ENCODE data around the gene NINJ2. TPM values are rescaled to one million over a fixed set of nuclear protein-coding genes. Genes with fewer than 3 reads are reported as not detected.

NINJ2 gene
- total and polyA plus RNA-seq, 8 donors = 0.32 to 1.8 (median 0.68) TPM

DNA sequence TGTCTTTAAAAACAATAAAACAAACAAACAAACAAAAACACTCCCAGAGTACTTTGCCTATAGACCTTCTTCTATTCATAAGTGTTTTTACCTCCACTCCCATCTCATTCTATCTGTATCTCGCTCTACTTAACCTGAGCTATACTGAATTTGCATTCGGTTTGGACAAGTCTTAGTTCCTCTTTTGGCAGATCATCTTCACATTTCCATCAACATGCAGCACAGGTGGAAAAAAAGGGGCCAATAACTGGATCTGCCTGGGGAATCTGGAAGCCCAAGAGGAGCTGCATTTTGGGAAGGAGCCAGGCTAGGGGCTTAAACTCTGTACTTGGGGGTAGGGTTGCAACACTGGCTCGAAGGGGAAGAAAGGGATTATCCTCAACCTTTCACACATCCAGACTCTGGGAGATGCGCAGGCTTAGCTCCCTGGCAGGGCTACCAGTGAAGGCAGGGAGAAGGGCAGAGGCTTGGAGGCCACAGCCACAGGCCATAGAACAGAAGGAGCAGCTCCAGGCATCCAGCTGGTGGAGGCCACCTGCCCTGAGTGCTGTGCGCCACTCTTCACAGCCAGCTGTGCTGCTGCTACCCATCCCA lies 4.1 kb downstream of the NINJ2 start:
- 70 to 85% methylated on average over 5 of the region's 5 CpGs for WGBS, 2 donors
- TF ChIP-seq CTCF (IDR thresholded peaks at IDR 0.05) = no peak
- intact Hi-C loops (cut with DNase I) = no loop called here
- Histone ChIP-seq H3K36me3 (no peaks in the 10 kb centered on the region), H3K27me3 (no peaks in the 10 kb centered on the region), H3K4me1 (no peaks in the 10 kb centered on the region), H3K9me3 (no peaks in the 10 kb centered on the region), H3K4me3 (no peak overlapping the region), H3K27ac (no peak overlapping the region)
- no peak for FAIRE-seq
- DNase-seq = no peak
- no peak for ATAC-seq

GRCh38 chr12:650983-651382 lies 12.3 kb downstream of the NINJ2 start:
- no peaks in the 10 kb centered on the region for H3K36me3 ChIP-seq
- no peak for TF ChIP-seq CTCF (IDR thresholded peaks at IDR 0.05)
- 77 to 85% methylated on average over 3 of the region's 3 CpGs for WGBS, 2 donors
- no peaks in the 10 kb centered on the region for H3K4me1 ChIP-seq
- no peak for ATAC-seq
- H3K27me3 ChIP-seq = no peaks in the 10 kb centered on the region
- H3K27ac ChIP-seq = no peak overlapping the region
- FAIRE-seq = no peak
- intact Hi-C loops (cut with DNase I) = no loop called here
- DNase-seq = no peak
- no peak overlapping the region for H3K4me3 ChIP-seq
- no peaks in the 10 kb centered on the region for H3K9me3 ChIP-seq

DNA sequence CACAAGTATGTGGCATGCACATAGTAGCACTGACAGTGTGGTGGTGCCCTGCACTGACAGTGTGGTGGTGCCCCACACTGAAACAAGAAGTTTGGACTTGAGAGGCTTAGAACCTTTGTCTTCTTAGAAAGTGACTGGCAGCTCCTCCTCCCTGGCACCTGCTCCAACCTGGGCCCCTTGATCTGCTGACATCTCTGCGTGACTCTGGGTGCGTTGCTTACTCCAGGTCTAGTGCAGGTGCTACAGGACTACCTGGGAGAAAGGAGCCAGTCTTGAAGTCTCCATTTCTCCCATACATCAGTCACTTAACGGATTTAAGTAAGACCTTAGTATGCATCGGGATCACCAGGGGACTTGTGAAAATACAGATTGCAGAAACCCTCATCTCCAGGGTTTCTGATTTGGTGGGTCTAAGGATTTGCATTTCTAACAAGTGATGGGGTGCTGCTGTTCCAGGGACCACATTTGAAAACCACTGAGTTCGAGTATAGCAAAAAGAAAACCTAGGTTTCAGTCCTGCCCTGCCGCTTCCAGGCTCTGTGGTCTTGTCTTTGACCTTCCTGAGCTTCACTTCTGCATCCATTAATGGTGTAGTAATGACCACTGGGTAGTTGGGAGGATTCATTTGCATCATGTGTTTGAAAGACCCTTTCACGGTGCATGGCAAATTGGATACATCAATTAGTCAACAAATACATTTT lies 15.7 kb downstream of the NINJ2 start:
- Histone ChIP-seq H3K27ac (no peak overlapping the region), H3K4me3 (no peak overlapping the region), H3K36me3 (no peaks in the 10 kb centered on the region), H3K9me3 (no peaks in the 10 kb centered on the region), H3K4me1 (no peaks in the 10 kb centered on the region), H3K27me3 (no peaks in the 10 kb centered on the region)
- intact Hi-C loops (cut with DNase I) = no loop called here
- 66 to 76% methylated on average over 7 of the region's 7 CpGs for WGBS, 2 donors
- ATAC-seq (no peak), DNase-seq (no peak), FAIRE-seq (no peak)
- no peak for TF ChIP-seq CTCF (IDR thresholded peaks at IDR 0.05)

- ATAC-seq = peak in 1 of 4 donors; percentile 2
- intact Hi-C loops (cut with DNase I) = no loop called here
- peak overlapping the region in 2 of 4 donors; percentile 22 to 41 for H3K27ac ChIP-seq
- no peak for DNase-seq
- no peak for TF ChIP-seq CTCF (IDR thresholded peaks at IDR 0.05)
- no peaks in the 10 kb centered on the region for H3K36me3 ChIP-seq
- H3K4me1 ChIP-seq = no peaks in the 10 kb centered on the region
- H3K27me3 ChIP-seq = no peaks in the 10 kb centered on the region
- 75 to 79% methylated on average over 14 of the region's 14 CpGs for WGBS, 2 donors
- H3K4me3 ChIP-seq = no peak overlapping the region
- H3K9me3 ChIP-seq = no peaks in the 10 kb centered on the region
- FAIRE-seq = no peak
These were observed 16.5 kb downstream of the NINJ2 start for GRCh38 chr12:646442-647384.
